Amniotic epithelial cell (primary cell): ENCODE measurements around the gene NACC2.
A peak's percentile ranks its signal among the peaks of the same experiment; 100 is the strongest.
"Not testable (repeated sequence)": the region's sequence is repeated elsewhere in the genome, so short reads cannot be mapped to it uniquely, and the experiment has no call there.

Experiments
- DNase-seq: peaks from one replicate; pipeline ENCODE4 v3.0.0-alpha.2; 2010; ENCODE audit warnings: low read depth

Gene NACC2

DNA sequence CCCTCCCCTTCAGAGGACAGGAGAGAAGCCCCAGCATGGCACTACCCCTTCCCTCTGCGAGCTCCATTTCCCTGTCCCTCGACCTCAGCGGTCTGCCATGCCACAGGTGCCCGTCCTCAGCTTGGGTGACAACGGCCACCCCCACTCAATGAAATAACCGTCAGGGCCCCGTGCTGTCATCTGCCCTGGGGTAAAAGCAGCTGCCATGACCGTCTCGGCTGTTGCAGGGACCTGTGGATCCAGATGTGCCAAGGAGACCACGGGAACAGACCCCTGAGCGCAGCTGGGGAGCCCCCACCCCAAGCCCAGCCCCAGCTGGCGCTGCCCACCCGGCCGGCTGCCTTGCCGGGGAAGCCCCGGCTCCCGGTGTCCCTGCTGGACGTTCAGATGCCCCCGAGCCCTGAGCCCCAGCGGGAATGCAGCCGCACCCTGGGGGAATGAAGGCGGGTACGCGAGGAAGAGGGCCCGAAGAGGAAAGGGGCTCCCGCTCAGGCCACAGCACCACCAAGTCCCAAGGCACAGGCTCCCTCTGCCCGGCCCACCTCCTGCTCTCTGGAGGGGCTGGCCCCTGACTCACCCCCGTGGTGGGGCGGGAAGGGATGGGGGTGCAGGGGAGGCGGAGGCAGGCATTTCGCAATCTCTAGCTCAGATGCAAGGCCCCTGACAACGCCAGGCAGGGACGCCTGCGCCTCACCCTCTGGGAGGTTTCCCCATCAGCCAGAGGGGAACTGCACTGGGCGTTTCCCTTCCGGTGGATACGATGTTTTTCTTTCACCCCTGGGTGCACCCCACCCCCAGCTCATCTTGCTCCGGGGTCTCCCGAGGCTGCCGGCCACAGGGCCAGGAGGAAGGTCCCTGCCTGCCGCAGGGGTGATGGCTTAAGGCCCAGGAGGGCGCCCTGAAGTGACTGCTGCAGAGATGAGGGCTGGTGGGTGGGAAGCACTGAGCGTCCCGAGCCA lies 49.2 kb downstream of the NACC2 start:
- DNase-seq = peak; percentile 87

DNA sequence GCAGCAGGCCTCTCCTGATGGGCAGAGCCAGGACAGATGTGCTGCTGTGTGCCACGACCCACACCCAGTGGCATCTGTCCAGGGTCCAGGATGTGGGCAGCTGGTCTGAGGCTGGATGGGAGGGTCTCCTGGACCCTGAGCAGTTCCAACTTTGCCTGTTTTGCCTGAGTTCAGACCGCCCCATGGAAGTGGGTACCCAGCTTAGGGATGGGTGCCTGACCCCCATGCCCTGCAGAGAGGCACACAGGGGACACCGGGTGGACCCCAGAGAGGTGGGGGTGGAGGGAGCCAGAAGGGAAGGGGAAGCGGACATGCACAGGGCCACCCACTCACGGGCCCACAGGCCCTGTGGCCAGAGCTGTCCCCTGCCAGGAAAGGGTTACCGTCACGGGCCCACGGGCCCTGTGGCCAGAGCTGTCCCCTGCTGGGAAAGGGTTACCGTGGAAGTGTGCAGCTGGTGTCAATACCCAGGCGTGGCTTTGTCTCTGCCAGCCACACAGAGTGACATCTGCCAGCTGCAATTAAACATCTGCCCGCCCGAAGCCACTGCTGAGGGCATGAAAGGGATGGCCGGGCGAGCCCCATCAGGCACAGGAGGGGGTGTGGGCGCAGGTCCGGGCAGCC lies 50.0 kb downstream of the NACC2 start:
- DNase-seq = no peak

DNA sequence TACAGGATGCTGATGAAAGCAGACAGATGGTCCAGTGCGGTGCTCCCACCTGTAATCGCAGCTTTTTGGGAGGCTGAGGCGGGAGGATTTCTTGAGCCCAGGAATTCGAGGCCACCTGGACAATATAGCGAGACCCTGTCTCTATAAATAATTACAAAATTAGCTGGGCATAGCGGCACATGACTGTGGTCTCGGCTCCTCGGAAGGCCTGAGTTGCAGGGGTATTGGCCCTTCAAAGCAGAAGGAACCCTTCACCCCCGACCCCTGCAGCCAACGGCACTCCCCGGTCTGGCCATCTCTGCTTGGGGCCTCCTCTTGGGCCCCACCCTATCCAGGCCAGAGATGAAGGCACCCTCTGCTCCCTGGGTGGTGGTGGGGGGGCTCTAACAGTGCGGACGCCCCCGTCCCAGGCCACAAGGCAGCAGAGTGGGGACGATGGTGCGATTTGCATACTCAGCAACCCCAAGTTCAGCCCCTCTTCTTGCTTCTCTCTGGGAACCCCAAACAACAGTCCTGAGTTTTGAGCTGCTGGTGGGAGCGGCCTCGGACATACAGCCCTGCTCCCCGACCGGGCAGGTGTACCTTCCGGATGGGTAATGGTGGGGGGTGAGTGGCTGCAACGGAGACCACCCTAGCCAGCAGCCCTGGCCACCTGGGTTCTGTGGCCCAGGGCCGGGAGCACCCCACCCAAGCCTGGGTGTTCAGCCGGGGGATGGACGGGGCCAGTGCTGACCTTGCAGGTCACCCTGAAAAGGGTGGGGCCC lies 50.7 kb downstream of the NACC2 start:
- no peak for DNase-seq

DNA sequence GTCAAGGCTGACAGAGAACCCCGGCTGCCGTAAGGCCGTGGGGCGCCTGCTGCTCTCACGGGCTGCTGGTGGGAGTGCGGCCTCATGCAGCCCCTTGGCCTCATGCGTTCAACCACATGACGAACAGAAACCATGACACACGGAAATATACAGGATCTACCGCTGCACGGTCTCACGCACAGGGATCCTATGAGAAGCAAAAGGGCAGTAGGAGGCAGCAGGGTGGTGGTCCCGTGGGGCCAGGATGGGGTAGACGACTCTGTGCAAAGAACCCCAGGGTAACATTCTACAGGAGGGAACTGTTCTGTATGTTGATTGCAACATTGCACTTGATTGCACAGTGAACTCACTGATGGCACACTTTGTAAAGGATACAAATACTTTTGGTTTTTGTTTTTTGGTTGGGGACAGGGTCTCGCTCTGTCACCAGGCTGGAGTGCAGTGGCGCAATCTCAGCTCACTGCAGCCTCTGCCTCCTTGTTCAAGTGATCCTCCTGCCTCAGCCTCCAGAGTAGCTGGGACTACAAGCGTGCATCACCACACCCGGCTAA lies 51.6 kb downstream of the NACC2 start:
- DNase-seq = no peak

DNA sequence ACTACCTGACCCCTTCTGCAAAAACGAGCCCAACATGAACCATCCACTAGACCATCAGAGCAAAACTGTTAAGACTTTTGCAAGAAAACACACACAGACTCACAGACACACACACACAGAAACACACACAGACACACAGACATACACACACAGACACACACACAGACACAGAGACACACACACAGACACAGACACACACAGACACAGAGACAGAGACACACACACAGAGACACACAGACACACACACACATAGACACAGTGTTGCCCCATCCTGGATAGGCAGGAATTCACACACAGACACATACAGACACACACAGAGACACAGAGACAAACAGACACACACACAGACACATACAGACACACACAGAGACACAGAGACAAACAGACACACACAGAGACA lies 52.5 kb downstream of the NACC2 start:
- no peak for DNase-seq

DNA sequence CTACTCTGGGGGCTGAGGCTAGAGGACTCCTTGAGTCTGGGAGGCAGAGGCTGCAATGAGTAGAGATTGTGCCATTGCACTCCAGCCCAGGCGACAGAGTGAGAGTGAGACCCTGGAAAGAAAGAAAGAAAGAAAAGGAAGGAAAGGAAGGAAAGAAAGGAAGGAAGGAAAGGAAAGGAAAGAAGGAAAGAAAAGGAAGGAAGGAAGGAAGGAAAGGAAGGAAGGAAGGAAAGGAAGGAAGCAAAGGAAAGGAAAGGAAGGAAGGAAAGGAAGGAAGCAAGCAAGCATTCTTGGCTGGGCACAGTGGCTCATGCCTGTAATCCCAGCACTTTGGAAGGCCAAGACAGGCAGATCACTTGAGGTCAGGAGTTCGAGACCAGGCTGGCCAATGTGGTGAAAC lies 54.2 kb downstream of the NACC2 start:
- DNase-seq = not testable (repeated sequence)

DNA sequence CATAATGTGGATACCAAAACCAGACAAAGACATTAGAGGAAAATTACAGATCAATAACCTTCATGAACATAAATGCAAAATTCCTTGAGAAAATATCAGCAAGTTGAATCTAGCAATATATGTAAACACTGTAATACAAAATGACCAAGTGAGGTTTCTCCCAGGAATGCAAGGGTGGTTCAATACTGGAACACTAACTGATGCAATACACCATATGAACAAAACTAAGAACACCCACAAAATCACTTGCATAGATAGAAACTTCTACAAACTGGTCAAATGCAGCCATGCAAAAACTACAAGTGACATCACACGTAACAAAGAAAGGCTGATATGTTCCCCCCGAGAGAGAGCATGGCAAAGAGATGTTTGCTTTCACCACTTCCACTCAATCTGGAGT lies 55.6 kb downstream of the NACC2 start:
- DNase-seq = no peak

DNA sequence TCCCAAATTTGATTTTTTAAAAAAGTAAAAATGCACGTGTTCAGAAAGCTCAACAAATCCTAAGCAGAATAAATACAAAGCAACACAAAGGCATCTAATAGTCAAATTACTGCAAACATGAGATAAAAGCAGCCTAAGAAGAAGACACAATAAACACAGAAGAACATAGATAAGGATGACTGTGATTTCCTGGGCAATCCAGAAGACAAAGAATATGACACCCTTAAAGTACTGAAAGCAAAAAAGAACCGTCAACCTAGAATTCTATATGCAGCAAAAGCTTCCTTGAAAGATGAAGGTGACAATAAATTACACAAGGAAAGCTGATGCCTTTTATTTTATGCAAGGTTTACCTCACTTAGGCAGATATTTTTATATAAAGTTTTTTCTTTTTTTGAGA lies 58.2 kb downstream of the NACC2 start:
- DNase-seq = no peak

DNA sequence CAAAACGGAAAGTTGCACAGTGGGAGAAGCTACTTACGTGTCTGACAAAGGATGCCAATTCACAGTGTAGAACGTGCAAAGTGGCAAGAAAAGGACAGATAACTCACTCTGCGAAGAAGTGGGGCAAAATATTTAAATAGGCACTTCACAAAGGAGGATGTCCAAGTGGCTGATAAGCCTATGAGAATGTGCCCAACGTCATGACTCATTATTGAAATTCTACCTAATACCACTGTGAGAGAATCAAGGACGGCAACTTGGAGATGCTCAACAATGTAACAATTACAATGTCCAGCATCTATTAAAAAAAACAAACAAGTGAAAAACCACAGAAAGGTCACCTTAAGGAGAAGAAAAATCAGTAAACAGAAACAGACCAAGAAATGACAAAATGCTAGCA lies 59.0 kb downstream of the NACC2 start:
- DNase-seq = peak; percentile 43

DNA sequence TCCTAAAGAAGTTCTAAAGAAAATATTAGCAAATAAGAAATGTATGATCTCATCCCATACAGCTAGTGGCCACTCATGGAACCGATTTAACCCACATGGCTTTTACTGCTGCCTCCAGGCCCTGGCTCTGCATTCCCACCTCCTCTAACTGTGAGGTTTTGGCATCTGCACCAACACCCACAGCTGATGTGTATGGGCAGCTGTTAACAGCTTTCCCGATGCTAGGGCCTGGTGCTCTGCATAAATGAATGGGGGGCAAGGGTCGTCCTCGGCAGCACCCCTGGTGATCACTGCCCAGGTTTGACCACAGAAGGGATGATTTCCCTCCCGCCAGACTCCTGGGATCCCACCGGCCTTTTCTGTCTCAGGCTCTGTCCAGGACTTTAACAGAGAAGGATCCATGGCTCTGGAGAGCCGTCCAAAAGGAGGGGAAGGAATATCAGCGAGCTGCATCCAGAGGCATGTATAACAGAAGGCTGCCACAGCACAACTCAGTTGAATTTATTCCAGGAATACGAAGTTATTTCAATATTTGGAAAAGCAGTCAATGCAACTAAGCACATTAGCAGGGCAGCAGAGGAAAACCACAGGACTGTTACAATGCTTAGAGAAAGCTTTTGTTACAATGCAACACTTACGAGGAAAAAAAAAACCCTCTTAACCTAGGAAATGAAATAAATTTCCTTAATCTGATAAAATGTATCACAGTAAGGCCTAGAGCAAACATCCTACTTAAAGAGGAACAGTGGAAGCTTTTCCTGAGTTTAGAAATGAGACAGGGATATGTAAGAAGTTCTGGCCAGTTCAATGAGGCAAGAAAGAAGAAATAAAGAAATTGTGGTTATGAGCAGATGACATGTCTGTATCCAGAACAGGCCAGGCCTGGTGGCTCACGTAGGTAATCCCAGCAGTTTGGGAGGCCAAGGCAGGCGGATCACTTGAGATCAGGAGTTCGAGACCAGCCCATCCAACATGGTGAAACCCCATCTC lies 63.1 kb downstream of the NACC2 start:
- DNase-seq = no peak

DNA sequence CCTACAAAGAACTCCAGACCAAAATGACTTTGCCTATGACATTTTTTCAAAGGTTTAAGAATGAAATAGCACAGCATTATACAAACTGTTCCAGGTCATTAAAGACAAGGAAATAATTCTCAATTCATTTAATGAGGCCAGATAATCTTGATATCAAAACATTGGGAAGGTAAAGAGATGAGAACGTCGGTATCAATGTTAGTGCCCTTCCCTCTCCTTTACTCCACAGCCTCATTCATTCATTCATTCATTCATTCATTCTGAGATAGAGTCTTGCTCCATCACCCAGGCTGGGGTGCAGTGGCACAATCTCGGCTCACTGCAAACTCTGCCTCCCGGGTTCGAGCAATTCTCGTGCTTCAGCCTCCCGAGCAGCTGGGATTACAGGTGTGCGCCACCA lies 64.0 kb downstream of the NACC2 start:
- no peak for DNase-seq

DNA sequence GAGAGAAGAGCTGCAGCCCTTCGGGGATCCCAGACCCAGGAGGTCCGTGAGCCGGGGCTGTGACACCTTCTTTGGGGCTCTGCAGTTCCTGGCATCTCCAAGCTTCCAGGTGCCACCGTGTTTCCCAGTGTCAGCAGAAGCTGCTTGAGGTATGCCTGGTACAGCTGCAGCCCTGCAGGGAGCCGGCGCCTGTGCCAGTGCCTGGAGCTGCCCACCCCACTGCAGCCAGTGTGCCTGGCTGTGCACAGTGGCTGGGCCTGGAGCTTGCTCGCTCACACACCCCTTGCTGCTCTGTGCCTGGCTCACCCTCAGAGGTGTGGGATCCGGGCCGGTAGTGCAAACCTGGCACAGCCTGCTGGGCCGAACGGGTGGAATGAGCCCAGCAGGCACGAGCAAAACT lies 65.5 kb downstream of the NACC2 start:
- no peak for DNase-seq

DNA sequence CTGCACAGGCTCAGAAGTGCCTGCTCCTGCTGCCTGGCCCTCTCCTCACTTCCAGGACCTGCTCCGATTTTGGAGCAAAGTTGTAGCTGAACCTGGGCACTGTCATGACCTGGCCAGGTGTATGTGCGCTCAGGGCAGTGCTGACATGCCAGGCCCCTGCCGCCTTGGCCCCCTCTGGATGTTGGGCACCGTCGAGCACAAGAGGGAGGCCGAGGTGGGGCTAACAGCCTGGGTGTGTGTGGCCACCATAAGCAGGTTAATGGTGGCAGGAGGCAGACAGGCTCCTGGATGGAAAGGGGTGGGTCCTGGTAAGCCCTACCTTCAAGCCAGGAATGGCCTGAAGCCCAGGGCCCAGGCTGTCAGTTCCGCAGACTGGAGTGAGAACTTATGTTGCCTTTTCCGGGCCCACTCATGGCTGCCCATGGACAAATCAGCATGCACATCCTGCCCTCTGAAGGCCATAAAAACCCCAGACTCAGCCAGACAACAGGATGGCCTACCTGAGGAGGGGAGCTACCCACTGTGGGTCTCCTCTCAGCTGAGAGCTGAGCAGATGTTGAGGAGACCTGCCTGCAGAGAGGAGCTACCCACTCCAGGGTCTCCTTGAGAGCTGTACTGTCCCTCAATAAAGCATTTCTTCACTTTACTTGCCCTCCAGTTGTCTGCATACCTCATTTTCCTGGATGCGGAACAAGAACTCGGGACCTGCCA lies 66.2 kb downstream of the NACC2 start:
- DNase-seq = no peak

DNA sequence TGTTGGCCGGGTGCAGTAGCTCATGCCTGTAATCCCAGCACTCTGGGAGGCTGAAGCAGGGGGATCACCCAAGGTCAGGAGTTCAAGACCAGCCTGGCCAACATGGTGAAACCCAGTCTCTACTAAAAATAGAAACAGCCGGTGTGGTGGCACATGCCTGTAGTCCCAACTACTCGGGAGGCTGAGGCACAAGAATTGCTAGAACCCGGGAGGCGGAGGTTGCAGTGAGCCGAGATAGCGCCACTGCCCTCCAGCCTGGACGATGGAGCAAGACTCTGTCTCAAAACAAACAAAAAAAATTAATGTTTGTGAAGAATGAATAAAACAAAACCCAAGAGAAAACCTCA lies 68.2 kb downstream of the NACC2 start:
- not testable (repeated sequence) for DNase-seq

DNA sequence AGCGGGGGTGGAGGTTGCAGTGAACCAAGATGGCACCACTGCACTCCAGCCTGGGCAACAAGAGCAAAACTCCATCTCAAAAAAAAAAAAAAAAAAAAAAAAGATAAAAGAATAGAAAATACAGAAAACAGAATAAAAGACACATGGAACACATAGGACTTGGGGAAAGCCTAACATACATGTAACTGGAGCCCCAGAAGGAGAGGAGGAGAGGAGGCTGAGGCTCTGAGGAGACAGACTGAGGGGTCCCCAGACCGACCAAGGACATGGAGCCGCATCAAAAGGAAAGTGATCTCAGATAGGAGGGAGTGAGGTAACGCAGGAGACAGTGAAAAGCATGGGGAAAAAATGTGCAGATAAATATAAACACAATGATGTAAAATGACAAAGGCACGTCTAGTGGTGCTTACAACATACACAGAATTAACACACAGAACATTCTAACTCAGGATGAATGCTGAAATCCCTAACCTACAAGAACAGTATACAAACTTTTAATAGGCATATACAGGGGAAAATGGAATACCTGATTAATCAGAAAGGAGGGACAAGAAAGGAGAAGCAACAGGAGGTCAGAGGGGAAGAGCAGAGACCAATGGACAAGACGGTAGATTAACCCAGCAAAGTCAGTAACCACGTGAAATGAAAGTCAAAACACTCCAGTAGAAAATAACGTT lies 68.7 kb downstream of the NACC2 start:
- DNase-seq = peak; percentile 61

DNA sequence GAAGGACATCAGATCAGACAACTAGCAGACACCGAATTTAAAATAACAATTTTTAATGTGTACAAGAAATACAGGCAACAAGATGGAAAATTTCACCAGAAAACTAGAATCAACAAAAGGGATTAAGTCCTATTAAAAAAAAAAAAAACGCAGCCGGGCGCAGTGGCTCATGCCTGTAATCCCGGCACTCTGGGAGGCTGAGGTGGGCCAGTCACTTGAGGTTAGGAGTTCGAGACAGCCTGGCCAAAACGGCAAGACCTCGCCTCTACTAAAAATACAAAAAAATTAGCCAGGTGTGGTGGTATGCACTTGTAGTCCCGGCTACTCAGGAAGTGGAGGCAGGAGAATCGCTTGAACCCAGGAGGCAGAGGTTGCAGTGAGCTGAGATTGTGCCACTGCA lies 69.6 kb downstream of the NACC2 start:
- DNase-seq = no peak

DNA sequence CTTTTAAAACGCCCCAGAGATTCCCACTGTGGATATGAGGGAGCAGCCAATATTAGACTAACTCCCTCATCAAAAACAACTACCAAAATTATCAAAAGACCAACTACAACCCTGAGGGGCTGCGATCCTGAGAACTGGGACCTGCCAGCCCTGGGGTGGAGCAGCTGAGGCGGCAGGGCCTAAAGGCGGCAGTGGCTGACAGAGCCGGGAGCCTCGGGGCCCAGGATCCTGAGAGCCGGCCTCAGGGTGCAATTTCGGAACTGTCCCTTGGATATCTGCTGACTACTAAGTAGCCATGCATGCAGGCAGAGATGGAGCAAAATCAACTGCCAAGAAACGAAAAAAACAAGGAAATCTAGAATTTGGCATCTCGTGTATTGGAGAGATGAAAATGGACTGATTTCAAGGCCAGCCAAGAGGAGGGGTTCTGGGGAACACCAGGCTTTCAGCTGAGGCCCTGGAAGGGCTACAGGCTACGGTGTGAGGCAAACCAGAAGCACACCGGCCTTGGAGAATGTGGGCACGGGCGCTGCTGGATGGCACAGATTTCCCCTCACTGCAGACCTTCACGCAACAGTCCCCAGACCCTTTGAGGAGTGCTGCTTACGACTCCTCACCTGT lies 70.3 kb downstream of the NACC2 start:
- peak; percentile 15 for DNase-seq

DNA sequence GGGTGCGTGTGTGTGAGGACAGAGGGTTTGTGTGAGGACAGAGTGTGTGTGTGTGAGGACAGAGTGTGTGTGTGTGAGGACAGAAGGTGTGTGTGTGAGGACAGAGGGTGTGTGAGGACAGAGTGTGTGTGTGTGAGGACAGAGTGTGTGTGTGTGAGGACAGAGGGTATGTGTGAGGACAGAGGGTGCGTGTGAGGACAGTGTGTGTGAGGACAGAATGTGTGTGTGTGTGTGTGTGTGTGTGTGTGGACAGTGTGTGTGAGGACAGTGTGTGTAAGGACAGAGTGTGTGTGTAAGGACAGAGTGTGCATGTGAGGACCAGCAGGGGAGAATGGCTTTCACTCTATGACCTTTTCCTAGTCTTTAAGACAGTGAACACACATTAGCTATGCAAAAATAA lies 70.8 kb downstream of the NACC2 start:
- DNase-seq = no peak

DNA sequence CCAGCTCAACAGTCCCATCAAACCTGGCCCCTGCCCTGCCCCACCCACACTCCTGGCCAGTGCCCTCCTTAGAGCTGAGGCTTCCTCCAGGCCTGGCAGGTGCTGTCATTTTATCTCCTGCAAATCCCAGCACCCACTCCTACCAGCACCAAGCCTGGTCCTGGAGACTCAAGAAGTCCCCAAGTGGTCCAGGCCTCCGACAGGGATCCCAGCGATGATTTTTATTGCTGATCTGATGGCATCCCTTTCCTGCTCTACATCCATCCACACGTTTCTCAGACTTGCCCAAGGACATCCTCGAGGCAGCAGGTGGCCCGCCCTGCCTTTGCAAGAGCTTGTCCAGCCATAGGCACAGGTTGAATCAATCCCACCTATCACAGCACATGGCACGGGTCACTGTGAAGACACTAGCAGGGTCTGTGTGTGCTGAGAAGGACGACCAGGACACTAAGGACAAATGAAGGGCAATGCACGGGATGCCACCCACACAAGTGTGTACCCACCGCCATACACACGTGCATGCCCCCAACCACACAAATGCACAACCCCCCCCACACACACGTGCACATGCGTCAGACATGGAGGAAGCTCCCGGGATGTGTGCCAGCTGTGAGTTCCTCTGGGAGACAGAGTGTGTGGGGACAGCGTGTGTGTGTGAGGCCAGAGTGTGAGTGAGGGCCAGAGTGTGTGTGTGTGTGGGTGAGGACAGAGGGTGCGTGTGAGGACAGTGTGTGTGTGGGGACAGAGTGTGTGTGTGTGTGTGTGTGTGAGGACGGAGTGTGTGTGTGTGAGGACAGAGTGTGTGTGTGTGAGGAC lies 71.5 kb downstream of the NACC2 start:
- peak; percentile 40 for DNase-seq
